ENCODE data around the gene SERF2. TPM values are rescaled to one million over a fixed set of nuclear protein-coding genes. Genes with fewer than 3 reads are reported as not detected.

Gene SERF2
- total and polyA plus RNA-seq, 4 donors, result 195 to 1,329 (median 838) TPM

DNA sequence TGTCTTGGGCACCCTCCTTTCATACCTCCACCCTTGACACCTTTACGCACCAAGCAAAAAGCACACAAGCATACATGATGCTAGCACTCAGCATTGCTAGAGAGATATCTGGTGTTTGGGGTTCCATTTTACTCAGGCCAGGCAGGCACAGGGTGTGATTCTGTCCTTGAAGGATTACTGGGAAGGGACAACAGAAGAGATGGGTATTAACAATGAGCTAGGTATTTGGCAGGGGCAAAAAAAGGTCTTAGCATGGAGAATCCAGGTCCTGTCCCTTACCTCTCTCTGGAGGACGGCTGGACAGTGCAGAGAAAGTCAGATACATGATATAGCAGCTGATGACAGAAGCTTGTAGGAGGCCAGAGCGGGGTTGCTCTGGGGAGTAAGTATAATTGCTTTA, 4.4 kb downstream of the SERF2 start:
- Histone ChIP-seq H3K27ac (ENCODE audit: low read depth in 1 of 2, low read length in 2 of 2) (no peak overlapping the region), H3K4me1 (ENCODE audit: control insufficient read depth in 4 of 4, insufficient read depth in 4 of 4, low read length in 3 of 4) (peaks cover 3 to 24% (median 17%) of the 10 kb centered on the region in 4 donors), H3K4me3 (ENCODE audit: low read depth in 1 of 3, low read length in 3 of 3) (no peak overlapping the region), H3K9me3 (ENCODE audit: control insufficient read depth in 4 of 4, low read length in 3 of 4) (no peaks in the 10 kb centered on the region), H3K27me3 (ENCODE audit: control insufficient read depth in 4 of 4, insufficient read depth in 4 of 4, low read length in 3 of 4) (no peaks in the 10 kb centered on the region), H3K9ac (ENCODE audit: low read depth in 1 of 2, low read length in 2 of 2) (no peak overlapping the region), H3K36me3 (ENCODE audit: control insufficient read depth in 4 of 4, insufficient read depth in 3 of 4, low read depth in 1 of 4, low read length in 3 of 4) (peaks cover 0 to 24% (median 19%) of the 10 kb centered on the region in 4 donors)
- TF ChIP-seq YY1 (IDR thresholded peaks at IDR 0.05) (no peak), JUND (IDR thresholded peaks at IDR 0.05) (no peak), NR2F2 (IDR thresholded peaks at IDR 0.05) (no peak), RAD21 (IDR thresholded peaks at IDR 0.05) (no peak), ZBTB33 (IDR thresholded peaks at IDR 0.05) (no peak), FOXA2 (IDR thresholded peaks at IDR 0.05) (no peak), MAX (IDR thresholded peaks at IDR 0.05) (no peak), SP1 (IDR thresholded peaks at IDR 0.05) (no peak), TAF1 (conservative IDR thresholded peaks at IDR 0.05) (no peak), HNF4G (IDR thresholded peaks at IDR 0.05) (no peak), RXRA (IDR thresholded peaks at IDR 0.05) (no peak), REST (IDR thresholded peaks at IDR 0.05) (no peak), CTCF (IDR thresholded peaks at IDR 0.05; ENCODE audit: low read depth, low read length, missing input control) (no peak), GABPA (IDR thresholded peaks at IDR 0.05 in 1 of 2, conservative IDR thresholded peaks at IDR 0.05 in 1 of 2) (no peak), EGR1 (IDR thresholded peaks at IDR 0.05; ENCODE audit: low read depth in 2 of 2) (no peak)
- TF ChIP-seq, protein P1, sequence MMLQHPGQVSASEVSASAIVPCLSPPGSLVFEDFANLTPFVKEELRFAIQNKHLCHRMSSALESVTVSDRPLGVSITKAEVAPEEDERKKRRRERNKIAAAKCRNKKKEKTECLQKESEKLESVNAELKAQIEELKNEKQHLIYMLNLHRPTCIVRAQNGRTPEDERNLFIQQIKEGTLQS (IDR thresholded peaks at IDR 0.05), result no peak
- no peak for DNase-seq (ENCODE audit: low spot score)
- 98% methylated on average over 3 of the region's 3 CpGs for WGBS
